Fibroblast of the aortic adventitia (primary cell): ENCODE results near the gene NQO2. TPM values are rescaled to one million over a fixed set of nuclear protein-coding genes. Genes with fewer than 3 reads are reported as not detected.

Experiments used
- DNase-seq: peaks from one replicate; pipeline ENCODE4 v3.0.0-alpha.2; 2010; ENCODE audit warnings: low read depth
- H3K4me3 ChIP-seq: 2 replicates; pipeline ENCODE4 v1.5.1; 2011; ENCODE audit warnings: low read depth, mild to moderate bottlenecking, control low read depth, low read length, moderate library complexity
- CTCF ChIP-seq: IDR thresholded peaks from 2 replicates; pipeline ENCODE4 v1.5.1; 2011; ENCODE audit warnings: mild to moderate bottlenecking, low read length, control low read depth, inconsistent platforms; ENCODE audit not compliant: insufficient read depth
- total RNA-seq: library from RNA; depleted of rRNA; stranded (reverse); fragments of >200 nt; gene quantifications from 2 replicates; pipeline ENCODE4 v1.2.3, GENCODE V29; 2012; ENCODE audit warnings: low replicate concordance

NQO2 gene
- total RNA-seq, 1 donor, result 47.7 TPM

GRCh38 chr6:2957696-2958330, 41.9 kb upstream of the NQO2 start:
- no peak overlapping the region for H3K4me3 ChIP-seq
- no peak for TF ChIP-seq CTCF
- no peak for DNase-seq

GRCh38 chr6:2958331-2958711, 41.4 kb upstream of the NQO2 start:
- H3K4me3 ChIP-seq, result no peak overlapping the region
- no peak for DNase-seq
- TF ChIP-seq CTCF, result no peak

- no peak for TF ChIP-seq CTCF
- no peak for DNase-seq
- no peak overlapping the region for H3K4me3 ChIP-seq
These were observed 40.9 kb upstream of the NQO2 start for GRCh38 chr6:2958776-2959175.

- DNase-seq, result peak; percentile 70
These were observed 39.6 kb upstream of the NQO2 start for GRCh38 chr6:2959909-2960719.

GRCh38 chr6:2960935-2961334, 38.8 kb upstream of the NQO2 start:
- no peak overlapping the region for H3K4me3 ChIP-seq
- TF ChIP-seq CTCF, result no peak
- no peak for DNase-seq

More at GRCh38 chr6:2959909-2960719, 39.6 kb upstream of the NQO2 start:
- TF ChIP-seq CTCF, result no peak
- H3K4me3 ChIP-seq, result no peak overlapping the region

GRCh38 chr6:2961506-2961905, 38.2 kb upstream of the NQO2 start:
- TF ChIP-seq CTCF, result no peak

More at GRCh38 chr6:2961506-2961905, 38.2 kb upstream of the NQO2 start:
- no peak overlapping the region for H3K4me3 ChIP-seq
- no peak for DNase-seq
